ENCODE data around the gene NKIRAS1.
"Not testable (repeated sequence)": the region's sequence is repeated elsewhere in the genome, so short reads cannot be mapped to it uniquely, and the experiment has no call there.

Gene NKIRAS1

GRCh38 chr3:23875113-23875725, 41.6 kb downstream of the NKIRAS1 start:
- Histone ChIP-seq H3K27ac (no peak overlapping the region), H3K4me3 (no peak overlapping the region)

GRCh38 chr3:23874359-23875112, 42.3 kb downstream of the NKIRAS1 start:
- H3K4me3 ChIP-seq = no peak overlapping the region
- H3K27ac ChIP-seq = peak overlapping the region in 1 of 21 experiments; percentile 18

GRCh38 chr3:23873941-23874340, 42.8 kb downstream of the NKIRAS1 start:
- Histone ChIP-seq H3K4me3 (no peak overlapping the region), H3K27ac (peak overlapping the region in 1 of 21 experiments; percentile 18)

- Histone ChIP-seq H3K27ac (no peak overlapping the region), H3K4me3 (no peak overlapping the region)
These were observed 44.5 kb downstream of the NKIRAS1 start for GRCh38 chr3:23872330-23872729.

GRCh38 chr3:23871361-23871760, 45.4 kb downstream of the NKIRAS1 start:
- H3K4me3 ChIP-seq, H3K27ac ChIP-seq: not testable (repeated sequence)

- not testable (repeated sequence) for H3K27ac ChIP-seq
These were observed 46.1 kb downstream of the NKIRAS1 start for GRCh38 chr3:23870663-23871043.

GRCh38 chr3:23869977-23870662, 46.7 kb downstream of the NKIRAS1 start:
- no peak overlapping the region for H3K4me3 ChIP-seq
- H3K27ac ChIP-seq = no peak overlapping the region

More at GRCh38 chr3:23870663-23871043, 46.1 kb downstream of the NKIRAS1 start:
- not testable (repeated sequence) for H3K4me3 ChIP-seq

- Histone ChIP-seq H3K4me3 (no peak overlapping the region), H3K27ac (no peak overlapping the region)
These were observed 49.0 kb downstream of the NKIRAS1 start for GRCh38 chr3:23867838-23868237.

- no peak overlapping the region for H3K4me3 ChIP-seq
- H3K27ac ChIP-seq = peak overlapping the region in 1 of 21 experiments; percentile 23
These were observed 49.4 kb downstream of the NKIRAS1 start for GRCh38 chr3:23867400-23867799.

GRCh38 chr3:23865595-23866396, 51.0 kb downstream of the NKIRAS1 start:
- no peak overlapping the region for H3K27ac ChIP-seq
- H3K4me3 ChIP-seq = no peak overlapping the region

- no peak overlapping the region for H3K4me3 ChIP-seq
- no peak overlapping the region for H3K27ac ChIP-seq
These were observed 51.9 kb downstream of the NKIRAS1 start for GRCh38 chr3:23864931-23865330.

- no peak overlapping the region for H3K4me3 ChIP-seq
- H3K27ac ChIP-seq = no peak overlapping the region
These were observed 53.7 kb downstream of the NKIRAS1 start for GRCh38 chr3:23863060-23863459.

GRCh38 chr3:23861689-23862088, 55.1 kb downstream of the NKIRAS1 start:
- Histone ChIP-seq H3K27ac (no peak overlapping the region), H3K4me3 (no peak overlapping the region)

- H3K4me3 ChIP-seq = no peak overlapping the region
- no peak overlapping the region for H3K27ac ChIP-seq
These were observed 56.9 kb downstream of the NKIRAS1 start for GRCh38 chr3:23859839-23860382.

- Histone ChIP-seq H3K4me3 (no peak overlapping the region), H3K27ac (peak overlapping the region in 1 of 21 experiments; percentile 47)
These were observed 57.6 kb downstream of the NKIRAS1 start for GRCh38 chr3:23859012-23859743.

GRCh38 chr3:23856286-23856685, 60.5 kb downstream of the NKIRAS1 start:
- H3K27ac ChIP-seq = peak overlapping the region in 1 of 21 experiments; percentile 34
- no peak overlapping the region for H3K4me3 ChIP-seq

- H3K27ac ChIP-seq, H3K4me3 ChIP-seq: not testable (repeated sequence)
These were observed 67.3 kb downstream of the NKIRAS1 start for GRCh38 chr3:23849462-23849861.

GRCh38 chr3:23845326-23846216, 71.2 kb downstream of the NKIRAS1 start:
- Histone ChIP-seq H3K4me3 (no peak overlapping the region), H3K27ac (no peak overlapping the region)

All from skin epidermis (tissue), 12 donors.